LNCAP (cell line): Measurements from ENCODE around the gene MXRA7.

Experiments
- TF ChIP-seq, protein P1 (sequence below): fragments of 450-650 bp; IDR thresholded peaks from 2 replicates; pipeline ENCODE4 v1.5.1; 2017; ENCODE audit warnings: mild to moderate bottlenecking

Gene MXRA7

GRCh38 chr17:76748657-76749056, 37.9 kb upstream of the MXRA7 start:
- TF ChIP-seq, protein P1, sequence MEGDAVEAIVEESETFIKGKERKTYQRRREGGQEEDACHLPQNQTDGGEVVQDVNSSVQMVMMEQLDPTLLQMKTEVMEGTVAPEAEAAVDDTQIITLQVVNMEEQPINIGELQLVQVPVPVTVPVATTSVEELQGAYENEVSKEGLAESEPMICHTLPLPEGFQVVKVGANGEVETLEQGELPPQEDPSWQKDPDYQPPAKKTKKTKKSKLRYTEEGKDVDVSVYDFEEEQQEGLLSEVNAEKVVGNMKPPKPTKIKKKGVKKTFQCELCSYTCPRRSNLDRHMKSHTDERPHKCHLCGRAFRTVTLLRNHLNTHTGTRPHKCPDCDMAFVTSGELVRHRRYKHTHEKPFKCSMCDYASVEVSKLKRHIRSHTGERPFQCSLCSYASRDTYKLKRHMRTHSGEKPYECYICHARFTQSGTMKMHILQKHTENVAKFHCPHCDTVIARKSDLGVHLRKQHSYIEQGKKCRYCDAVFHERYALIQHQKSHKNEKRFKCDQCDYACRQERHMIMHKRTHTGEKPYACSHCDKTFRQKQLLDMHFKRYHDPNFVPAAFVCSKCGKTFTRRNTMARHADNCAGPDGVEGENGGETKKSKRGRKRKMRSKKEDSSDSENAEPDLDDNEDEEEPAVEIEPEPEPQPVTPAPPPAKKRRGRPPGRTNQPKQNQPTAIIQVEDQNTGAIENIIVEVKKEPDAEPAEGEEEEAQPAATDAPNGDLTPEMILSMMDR: no peak

- TF ChIP-seq, protein P1: no peak
Observed at GRCh38 chr17:76747716-76748363, 37.1 kb upstream of the MXRA7 start.

GRCh38 chr17:76744747-76745146, 34.0 kb upstream of the MXRA7 start:
- TF ChIP-seq, protein P1: no peak

DNA sequence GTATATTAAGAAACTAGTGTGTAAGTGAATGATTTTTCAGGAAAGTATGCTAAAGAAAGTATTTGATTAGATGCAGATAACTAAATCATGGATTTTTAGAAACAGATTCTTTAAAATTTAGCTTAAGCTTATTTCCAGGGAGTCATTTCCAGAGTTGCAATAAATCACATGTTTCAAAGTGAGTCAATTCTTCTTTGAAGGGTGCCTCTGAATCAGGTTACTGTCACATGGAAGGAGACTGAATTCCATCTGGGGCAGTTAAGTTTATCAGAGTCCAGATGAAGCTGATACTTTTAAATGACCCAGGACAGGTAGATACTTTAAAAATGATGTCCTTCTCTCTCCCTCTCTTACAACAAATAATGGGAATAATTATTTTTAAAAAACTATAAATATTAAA, 32.2 kb upstream of the MXRA7 start:
- TF ChIP-seq, protein P1: no peak

DNA sequence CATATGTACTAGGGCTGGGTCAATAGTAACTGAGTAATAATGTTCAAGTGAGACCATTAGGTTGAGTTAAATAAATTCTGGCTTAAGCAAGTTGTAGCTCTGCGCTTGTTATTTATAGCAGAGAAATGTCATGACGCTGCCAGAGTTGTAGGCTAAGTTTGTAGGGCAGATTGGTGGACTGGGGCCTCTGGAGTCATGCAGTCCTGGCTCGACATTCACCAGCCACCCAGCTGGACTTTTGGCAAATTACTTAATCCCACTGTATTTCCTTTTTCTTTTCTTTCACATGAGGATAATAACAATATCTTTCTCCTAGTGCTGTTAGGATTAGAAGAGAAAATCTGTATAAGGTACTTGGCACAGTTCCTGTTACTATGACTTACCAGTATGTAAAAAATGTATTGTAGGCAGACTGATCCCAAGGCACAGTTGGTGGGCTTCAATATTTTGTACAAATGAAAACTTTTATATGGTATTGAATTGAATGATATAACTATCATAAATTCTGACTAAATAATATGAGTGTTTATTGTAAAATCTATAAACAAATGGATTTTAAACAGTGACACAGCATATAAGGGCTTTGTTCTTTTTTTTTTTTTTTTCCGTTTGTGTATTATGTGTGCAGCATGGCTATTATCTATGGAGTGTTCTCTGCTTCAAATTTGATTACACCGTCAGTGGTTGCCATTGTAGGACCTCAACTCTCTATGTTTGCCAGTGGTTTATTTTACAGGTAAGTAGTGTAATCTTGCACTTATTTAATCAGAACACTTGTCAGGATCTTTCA, 29.8 kb upstream of the MXRA7 start:
- TF ChIP-seq, protein P1: no peak

GRCh38 chr17:76738468-76738850, 27.7 kb upstream of the MXRA7 start:
- TF ChIP-seq, protein P1: no peak

- TF ChIP-seq, protein P1: no peak
Observed at GRCh38 chr17:76737676-76738467, 27.1 kb upstream of the MXRA7 start, which contains the start of gene MFSD11. Gene MFSD11, plus strand, starts transcription at chr17:76738119. Its CDS starts 234 bp downstream, at chr17:76738353.
